ENCODE results near the gene TCEA3. TPM values are rescaled to one million over a fixed set of nuclear protein-coding genes. Genes with fewer than 3 reads are reported as not detected.

TCEA3 gene
- total and polyA plus RNA-seq, 7 donors, result 70.2 to 301 (median 195) TPM

GRCh38 chr1:23358310-23358875, 66.2 kb downstream of the TCEA3 start:
- Histone ChIP-seq H3K36me3 (ENCODE audit: insufficient read depth in 1 of 2, low read depth in 1 of 2) (peaks cover 33 to 40% of the 10 kb centered on the region in 2 donors), H3K27me3 (ENCODE audit: insufficient read depth in 3 of 3, low read length in 2 of 3) (no peaks in the 10 kb centered on the region), H3K27ac (no peak overlapping the region), H3K9me3 (peaks cover 49% of the 10 kb centered on the region), H3K4me3 (no peak overlapping the region), H3K4me1 (no peaks in the 10 kb centered on the region)
- ATAC-seq (no peak), DNase-seq (no peak)
- TF ChIP-seq, protein P1, sequence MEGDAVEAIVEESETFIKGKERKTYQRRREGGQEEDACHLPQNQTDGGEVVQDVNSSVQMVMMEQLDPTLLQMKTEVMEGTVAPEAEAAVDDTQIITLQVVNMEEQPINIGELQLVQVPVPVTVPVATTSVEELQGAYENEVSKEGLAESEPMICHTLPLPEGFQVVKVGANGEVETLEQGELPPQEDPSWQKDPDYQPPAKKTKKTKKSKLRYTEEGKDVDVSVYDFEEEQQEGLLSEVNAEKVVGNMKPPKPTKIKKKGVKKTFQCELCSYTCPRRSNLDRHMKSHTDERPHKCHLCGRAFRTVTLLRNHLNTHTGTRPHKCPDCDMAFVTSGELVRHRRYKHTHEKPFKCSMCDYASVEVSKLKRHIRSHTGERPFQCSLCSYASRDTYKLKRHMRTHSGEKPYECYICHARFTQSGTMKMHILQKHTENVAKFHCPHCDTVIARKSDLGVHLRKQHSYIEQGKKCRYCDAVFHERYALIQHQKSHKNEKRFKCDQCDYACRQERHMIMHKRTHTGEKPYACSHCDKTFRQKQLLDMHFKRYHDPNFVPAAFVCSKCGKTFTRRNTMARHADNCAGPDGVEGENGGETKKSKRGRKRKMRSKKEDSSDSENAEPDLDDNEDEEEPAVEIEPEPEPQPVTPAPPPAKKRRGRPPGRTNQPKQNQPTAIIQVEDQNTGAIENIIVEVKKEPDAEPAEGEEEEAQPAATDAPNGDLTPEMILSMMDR (IDR thresholded peaks at IDR 0.05), result no peak
- intact Hi-C loops (cut with DNase I), result no loop called here
- WGBS, 3 donors, result 90 to 96% (median 92%) methylated on average over 3 of the region's 3 CpGs

- no peak overlapping the region for H3K27ac ChIP-seq
- ATAC-seq, result no peak
These were observed 67.2 kb downstream of the TCEA3 start for GRCh38 chr1:23357138-23357908.

DNA sequence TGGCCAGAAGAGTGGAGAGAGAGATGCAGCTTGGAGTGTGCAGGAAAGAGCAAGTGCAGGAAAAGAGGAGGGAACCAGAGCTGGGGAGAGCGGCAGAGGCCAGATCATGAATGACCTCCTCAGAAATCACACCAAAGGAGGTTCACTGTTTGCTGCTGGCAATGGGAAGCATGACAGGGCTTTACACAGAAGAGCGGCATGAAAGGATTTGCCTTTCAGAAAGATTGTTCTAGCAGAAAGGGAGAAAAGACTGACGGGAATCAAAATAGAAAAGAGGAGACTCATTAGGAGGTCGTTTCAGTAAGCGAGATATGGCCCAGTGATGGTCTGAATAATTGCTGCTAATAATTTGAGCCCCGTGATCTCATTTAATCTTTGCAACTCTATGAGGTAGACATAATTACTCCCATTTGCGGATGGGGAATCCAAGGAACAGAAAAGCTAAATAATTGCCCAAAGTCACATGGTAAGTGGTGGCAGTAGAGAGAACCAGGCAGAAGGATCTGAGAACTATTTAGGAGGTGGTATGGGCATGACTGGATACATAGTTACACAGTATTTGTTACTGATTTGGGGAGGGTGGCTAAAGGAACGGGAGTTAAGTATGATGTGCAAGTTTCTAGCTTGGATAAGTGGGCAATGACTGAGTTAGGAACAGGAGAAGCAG, 67.9 kb downstream of the TCEA3 start:
- Histone ChIP-seq H3K9me3 (peaks cover 31% of the 10 kb centered on the region), H3K27ac (no peak overlapping the region), H3K4me3 (no peak overlapping the region), H3K36me3 (ENCODE audit: insufficient read depth in 1 of 2, low read depth in 1 of 2) (peaks cover 18 to 23% of the 10 kb centered on the region in 2 donors), H3K27me3 (ENCODE audit: insufficient read depth in 3 of 3, low read length in 2 of 3) (no peaks in the 10 kb centered on the region), H3K4me1 (no peaks in the 10 kb centered on the region)
- no peak for DNase-seq
- intact Hi-C loops (cut with DNase I), result no loop called here
- no peak for ATAC-seq
- 26 to 53% (median 41%) methylated on average over 8 of the region's 8 CpGs for WGBS, 3 donors
- TF ChIP-seq, protein P1 (IDR thresholded peaks at IDR 0.05), result no peak

More at GRCh38 chr1:23357138-23357908, 67.2 kb downstream of the TCEA3 start:
- Histone ChIP-seq H3K9me3 (peaks cover 38% of the 10 kb centered on the region), H3K27me3 (ENCODE audit: insufficient read depth in 3 of 3, low read length in 2 of 3) (no peaks in the 10 kb centered on the region), H3K4me1 (no peaks in the 10 kb centered on the region), H3K4me3 (no peak overlapping the region), H3K36me3 (ENCODE audit: insufficient read depth in 1 of 2, low read depth in 1 of 2) (peaks cover 25 to 30% of the 10 kb centered on the region in 2 donors)
- WGBS, 3 donors, result 19 to 25% (median 24%) methylated on average over 3 of the region's 3 CpGs
- intact Hi-C loops (cut with DNase I), result no loop called here
- TF ChIP-seq, protein P1 (IDR thresholded peaks at IDR 0.05), result no peak
- no peak for DNase-seq

GRCh38 chr1:23354245-23354644, 70.3 kb downstream of the TCEA3 start:
- Histone ChIP-seq H3K4me1 (no peaks in the 10 kb centered on the region), H3K9me3 (peaks cover 10% of the 10 kb centered on the region), H3K27ac (no peak overlapping the region), H3K36me3 (ENCODE audit: insufficient read depth in 1 of 2, low read depth in 1 of 2) (no peaks in the 10 kb centered on the region), H3K4me3 (no peak overlapping the region), H3K27me3 (ENCODE audit: insufficient read depth in 3 of 3, low read length in 2 of 3) (no peaks in the 10 kb centered on the region)
- DNase-seq, result no peak
- ATAC-seq, result no peak
- intact Hi-C loops (cut with DNase I), result no loop called here
- 67 to 70% (median 68%) methylated on average over 3 of the region's 3 CpGs for WGBS, 3 donors
- TF ChIP-seq, protein P1 (IDR thresholded peaks at IDR 0.05), result no peak

All from psoas muscle (tissue), 8 donors.